GM23248 (cell line): Measurements from ENCODE around the gene ZNF668. TPM values are rescaled to one million over a fixed set of nuclear protein-coding genes. Genes with fewer than 3 reads are reported as not detected.

Experiments
- DNase-seq: peaks from one replicate; pipeline ENCODE4 v3.0.0-alpha.2; 2015
- H2AFZ ChIP-seq: fragments of 200-600 bp; sonication (generic); 2 replicates; pipeline ENCODE4 v1.6.1; 2016; ENCODE audit warnings: antibody characterized with exemption
- H3F3A ChIP-seq: fragments of 200-600 bp; sonication (generic); 2 replicates; pipeline ENCODE4 v1.6.1; 2016; ENCODE audit warnings: mild to moderate bottlenecking, antibody characterized with exemption, mixed run types; ENCODE audit not compliant: insufficient read depth
- H3K27ac ChIP-seq: fragments of 200-600 bp; sonication (generic); 2 replicates; pipeline ENCODE4 v1.5.1; 2016; ENCODE audit warnings: mild to moderate bottlenecking
- H3K27me3 ChIP-seq: fragments of 200-600 bp; sonication (generic); replicated peaks from 2 replicates; pipeline ENCODE4 v1.6.1; 2016; ENCODE audit warnings: mild to moderate bottlenecking; ENCODE audit not compliant: insufficient read depth
- H3K36me3 ChIP-seq: fragments of 200-600 bp; sonication (generic); 2 replicates; pipeline ENCODE4 v1.6.1; 2016; ENCODE audit warnings: low read depth, mild to moderate bottlenecking
- H3K4me1 ChIP-seq: fragments of 200-600 bp; sonication (generic); 2 replicates; pipeline ENCODE4 v1.6.1; 2016; ENCODE audit warnings: mild to moderate bottlenecking; ENCODE audit not compliant: insufficient read depth
- H3K4me2 ChIP-seq: fragments of 200-600 bp; sonication (generic); one replicate; pipeline ENCODE4 v1.6.1; 2016; ENCODE audit warnings: mild to moderate bottlenecking; ENCODE audit not compliant: unreplicated experiment
- H3K4me3 ChIP-seq: fragments of 200-600 bp; sonication (generic); 2 replicates; pipeline ENCODE4 v1.5.1; 2016; ENCODE audit warnings: mild to moderate bottlenecking
- H3K79me2 ChIP-seq: fragments of 200-600 bp; sonication (generic); 2 replicates; pipeline ENCODE4 v1.6.1; 2016; ENCODE audit warnings: mild to moderate bottlenecking; ENCODE audit not compliant: insufficient read depth
- H3K9ac ChIP-seq: fragments of 200-600 bp; sonication (generic); 2 replicates; pipeline ENCODE4 v1.6.1; 2016; ENCODE audit warnings: mild to moderate bottlenecking
- H3K9me2 ChIP-seq: fragments of 200-600 bp; sonication (generic); 2 replicates; pipeline ENCODE4 v1.6.1; 2016; ENCODE audit warnings: mixed run types, mild to moderate bottlenecking, moderate library complexity; ENCODE audit not compliant: insufficient read depth
- H3K9me3 ChIP-seq: fragments of 200-600 bp; sonication (generic); one replicate; pipeline ENCODE4 v1.6.1; 2017; ENCODE audit warnings: low read depth
- H4K20me1 ChIP-seq: fragments of 200-600 bp; sonication (generic); 2 replicates; pipeline ENCODE4 v1.6.0; 2016; ENCODE audit not compliant: insufficient read depth
- EZH2 ChIP-seq: fragments of 200-600 bp; sonication (generic); IDR thresholded peaks from 2 replicates; pipeline ENCODE4 v1.6.1; 2018; ENCODE audit warnings: antibody characterized with exemption, mild to moderate bottlenecking; ENCODE audit not compliant: insufficient read depth, poor library complexity, severe bottlenecking
- EZH2phosphoT487 ChIP-seq: fragments of 200-600 bp; sonication (generic); IDR thresholded peaks from 2 replicates; pipeline ENCODE4 v1.6.1; 2018; ENCODE audit warnings: antibody characterized with exemption, moderate library complexity, mild to moderate bottlenecking, low read depth; ENCODE audit not compliant: insufficient read depth
- WGBS, 2 experiments: methylation state at CpG; one replicate each; pipeline ENCODE4 v1.1.6; 2015 to 2017; ENCODE audit warnings: low lambda C conversion rate in 2 of 2, low coverage in 1 of 2; ENCODE audit errors: missing lambda C conversion rate in 2 of 2; 5-methylcytosine and 5-hydroxymethylcytosine counted together
- in situ Hi-C: fragments of 300-500 bp; cut with MboI; formaldehyde crosslinking; loops from 2 replicates; pipeline ENCODE4 v1.15.0; 2020
- polyA plus RNA-seq: library from polyadenylated mRNA; unstranded; fragments of >200 nt; fragmentation: Nextera tagmentation; extraction: Ambion mirVana; gene quantifications from 2 replicates; pipeline ENCODE4 v1.2.1, GENCODE V29; 2016
- total RNA-seq: library from RNA; depleted of rRNA; stranded (reverse); fragments of >200 nt; shearing (Covaris generic); gene quantifications from 2 replicates; pipeline ENCODE4 v1.2.3, GENCODE V29; 2014

ZNF668 gene
- total and polyA plus RNA-seq, 2 experiments from 2014 or later: 19.5 to 21.8 TPM

GRCh38 chr16:31043352-31043751 is 30.7 kb downstream of the ZNF668 start:
- Histone ChIP-seq H3K4me3 (no peak overlapping the region), H3K9me2 (no peaks in the 10 kb centered on the region), H3K9ac (no peak overlapping the region), H3K27ac (no peak overlapping the region), H3K4me2 (no peak overlapping the region), H3K36me3 (peaks cover 9% of the 10 kb centered on the region; the same call in 1 of the 2 replicates), H3F3A (no peaks in the 10 kb centered on the region), H4K20me1 (no peaks in the 10 kb centered on the region), H3K79me2 (no peaks in the 10 kb centered on the region), H3K27me3 (no peaks in the 10 kb centered on the region), H2AFZ (no peak overlapping the region), H3K4me1 (no peaks in the 10 kb centered on the region), H3K9me3 (no peaks in the 10 kb centered on the region)
- TF ChIP-seq EZH2 (no peak), EZH2phosphoT487 (no peak)
- 85 to 89% methylated on average over 1 of the region's 1 CpG for WGBS, 2 experiments
- no peak for DNase-seq
- in situ Hi-C loops: no loop called here

GRCh38 chr16:31042866-31043265 is 31.2 kb downstream of the ZNF668 start:
- H3F3A ChIP-seq: no peaks in the 10 kb centered on the region
- H3K79me2 ChIP-seq: no peaks in the 10 kb centered on the region
- no peaks in the 10 kb centered on the region for H3K27me3 ChIP-seq
- H3K4me1 ChIP-seq: no peaks in the 10 kb centered on the region
- no peaks in the 10 kb centered on the region for H4K20me1 ChIP-seq
- no peak for DNase-seq
- H2AFZ ChIP-seq: no peak overlapping the region
- in situ Hi-C loops: no loop called here
- H3K4me3 ChIP-seq: no peak overlapping the region
- no peak overlapping the region for H3K27ac ChIP-seq
- H3K9me2 ChIP-seq: no peaks in the 10 kb centered on the region
- H3K4me2 ChIP-seq: no peak overlapping the region
- 91 to 94% methylated on average over 10 of the region's 10 CpGs for WGBS, 2 experiments
- no peak overlapping the region for H3K9ac ChIP-seq
- H3K36me3 ChIP-seq: peaks cover 9% of the 10 kb centered on the region; the same call in 1 of the 2 replicates
- no peaks in the 10 kb centered on the region for H3K9me3 ChIP-seq
- no peak for TF ChIP-seq EZH2phosphoT487
- TF ChIP-seq EZH2: no peak

DNA sequence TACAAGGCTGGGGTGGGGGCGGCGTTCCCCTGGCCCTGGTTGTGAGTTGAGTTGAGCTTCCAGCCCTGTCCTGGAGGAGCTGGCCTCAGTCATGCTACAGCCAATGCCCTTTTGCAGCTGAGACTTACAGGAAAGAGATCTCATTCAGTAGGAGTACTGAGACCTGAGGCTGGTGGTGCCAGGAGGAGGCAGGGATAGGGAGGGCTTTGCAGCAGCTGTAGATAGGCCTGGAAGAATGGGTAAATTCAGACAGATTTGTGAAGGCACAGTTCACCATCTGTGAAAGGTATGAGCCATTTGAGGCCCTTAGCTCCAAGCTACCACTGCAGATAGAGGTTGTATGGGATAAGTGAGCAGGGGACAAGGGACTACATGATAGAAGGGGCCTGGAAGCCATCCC is 35.0 kb downstream of the ZNF668 start:
- no peak for TF ChIP-seq EZH2phosphoT487
- no peak for TF ChIP-seq EZH2
- peaks cover 32% of the 10 kb centered on the region for H3K79me2 ChIP-seq
- H3K27me3 ChIP-seq: no peaks in the 10 kb centered on the region
- no peaks in the 10 kb centered on the region; the same call in 1 of the 2 replicates for H4K20me1 ChIP-seq
- no peak overlapping the region for H3K9ac ChIP-seq
- in situ Hi-C loops: no loop called here
- H3K36me3 ChIP-seq: peaks cover 18% of the 10 kb centered on the region; the same call in 1 of the 2 replicates
- no peak overlapping the region for H3K27ac ChIP-seq
- no peaks in the 10 kb centered on the region for H3F3A ChIP-seq
- no peak for DNase-seq
- H3K9me3 ChIP-seq: no peaks in the 10 kb centered on the region
- H3K4me3 ChIP-seq: no peak overlapping the region
- H2AFZ ChIP-seq: no peak overlapping the region
- H3K9me2 ChIP-seq: no peaks in the 10 kb centered on the region
- 97 to 100% methylated on average over 2 of the region's 2 CpGs for WGBS, 2 experiments
- H3K4me2 ChIP-seq: no peak overlapping the region
- peaks cover 7% of the 10 kb centered on the region; the same call in 1 of the 2 replicates for H3K4me1 ChIP-seq

DNA sequence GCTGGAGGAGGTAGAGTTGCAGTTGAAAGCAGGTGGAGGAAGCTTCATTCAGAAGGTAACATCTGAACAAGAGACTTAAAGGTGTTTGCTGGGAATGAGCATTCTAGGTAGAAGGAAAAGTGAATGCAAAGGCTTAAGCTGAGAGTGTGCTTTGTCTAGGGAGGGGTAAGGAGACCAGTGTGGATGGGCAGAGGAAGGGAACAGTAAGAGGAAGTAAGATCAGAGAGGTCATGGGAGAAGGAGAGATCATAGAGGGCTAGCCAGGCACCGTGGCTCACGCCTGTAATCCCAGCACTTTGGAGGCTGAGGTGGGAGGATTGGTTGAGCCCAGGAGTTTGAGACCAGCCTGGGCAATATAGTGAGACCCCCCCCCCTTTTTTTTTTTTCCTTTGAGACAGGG is 37.3 kb downstream of the ZNF668 start:
- peaks cover 15% of the 10 kb centered on the region; the same call in 1 of the 2 replicates for H3K36me3 ChIP-seq
- no peak for TF ChIP-seq EZH2
- TF ChIP-seq EZH2phosphoT487: no peak
- H3F3A ChIP-seq: peaks cover 8% of the 10 kb centered on the region
- no peak overlapping the region for H2AFZ ChIP-seq
- H3K9ac ChIP-seq: no peak overlapping the region
- 72 to 91% methylated on average over 2 of the region's 2 CpGs for WGBS, 2 experiments
- DNase-seq: no peak
- no peaks in the 10 kb centered on the region for H3K27me3 ChIP-seq
- H3K79me2 ChIP-seq: peaks cover 38% of the 10 kb centered on the region
- no peak overlapping the region for H3K4me2 ChIP-seq
- H3K4me3 ChIP-seq: no peak overlapping the region
- H3K27ac ChIP-seq: no peak overlapping the region
- H4K20me1 ChIP-seq: no peaks in the 10 kb centered on the region; the same call in 1 of the 2 replicates
- in situ Hi-C loops: no loop called here
- peaks cover 7% of the 10 kb centered on the region; the same call in 1 of the 2 replicates for H3K4me1 ChIP-seq
- no peaks in the 10 kb centered on the region for H3K9me3 ChIP-seq
- no peaks in the 10 kb centered on the region for H3K9me2 ChIP-seq
